Ectodermal cell (in vitro differentiated cells): ENCODE results near the gene CLCN5.
"Not testable (repeated sequence)": the region's sequence is repeated elsewhere in the genome, so short reads cannot be mapped to it uniquely, and the experiment has no call there.

ENCODE experiments used
- H3K27ac ChIP-seq: 2 replicates; pipeline ENCODE4 v1.7.0; 2013; ENCODE audit warnings: mild to moderate bottlenecking, low read depth, low read length; ENCODE audit not compliant: insufficient read depth, poor library complexity, severe bottlenecking
- H3K27me3 ChIP-seq: 2 replicates; pipeline ENCODE4 v1.7.0; 2013; ENCODE audit warnings: mild to moderate bottlenecking, low read length; ENCODE audit not compliant: insufficient read depth, control insufficient read depth, poor library complexity, severe bottlenecking
- H3K36me3 ChIP-seq: one replicate; pipeline ENCODE4 v1.7.0; 2013; ENCODE audit warnings: low read length; ENCODE audit not compliant: control insufficient read depth, insufficient read depth
- H3K4me1 ChIP-seq: one replicate; pipeline ENCODE4 v1.7.0; 2013; ENCODE audit warnings: low read length; ENCODE audit not compliant: control insufficient read depth, insufficient read depth
- H3K4me3 ChIP-seq: 2 replicates; pipeline ENCODE4 v1.7.0; 2013; ENCODE audit warnings: low read depth, low read length, control low read depth; ENCODE audit not compliant: insufficient read depth
- H3K9me3 ChIP-seq: 2 replicates; pipeline ENCODE4 v1.7.0; 2013; ENCODE audit warnings: mild to moderate bottlenecking, low read length, moderate library complexity; ENCODE audit not compliant: control insufficient read depth
- WGBS, 2 experiments: methylation state at CpG; one replicate each; pipeline ENCODE4 v1.1.7; 2013; ENCODE audit warnings: missing lambda C conversion rate in 2 of 2; 5-methylcytosine and 5-hydroxymethylcytosine counted together

Gene CLCN5

DNA sequence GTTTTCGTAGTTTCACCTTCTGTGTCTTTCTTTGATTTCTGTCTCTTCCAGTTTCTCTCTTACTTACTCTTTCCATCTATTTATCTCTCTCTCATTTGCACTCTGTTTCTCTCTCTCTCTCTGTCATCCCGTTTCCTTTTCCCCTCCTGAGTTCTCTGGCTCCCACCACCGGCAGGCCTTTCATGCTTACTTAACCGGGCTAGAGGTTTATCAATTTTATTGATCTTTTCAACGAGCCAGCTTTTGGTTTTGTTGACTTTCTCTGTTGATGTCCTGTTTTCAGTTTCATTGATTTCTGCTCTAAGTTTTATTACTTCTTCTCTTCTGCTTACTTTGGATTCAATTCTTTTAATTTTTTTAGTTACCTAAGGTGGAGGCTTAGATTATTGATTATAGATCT lies 103.2 kb downstream of the CLCN5 start:
- not testable (repeated sequence) for H3K9me3 ChIP-seq, H3K4me3 ChIP-seq, H3K27me3 ChIP-seq, H3K27ac ChIP-seq, H3K36me3 ChIP-seq, H3K4me1 ChIP-seq
- WGBS, 2 experiments = 56 to 73% methylated on average over 3 to 4 of the region's 5 CpGs

DNA sequence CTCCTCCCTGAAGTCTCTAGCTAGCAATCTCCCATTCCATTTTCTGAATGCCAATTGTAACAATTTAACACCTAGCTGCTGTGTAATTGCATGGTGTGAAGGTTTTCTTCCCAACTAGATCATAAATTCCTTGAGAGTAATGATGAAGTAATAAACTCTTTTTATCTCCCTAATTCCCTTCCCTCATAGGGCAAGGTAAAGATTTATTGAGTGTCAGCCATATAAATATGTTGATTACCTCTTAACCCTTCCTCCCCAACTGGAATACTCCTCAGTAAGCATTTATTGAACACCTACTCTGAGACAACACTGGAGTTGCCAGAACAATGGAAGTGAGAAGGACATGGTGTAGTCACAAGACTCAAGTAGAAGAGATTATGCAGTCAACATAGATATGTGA lies 112.7 kb downstream of the CLCN5 start:
- no peaks in the 10 kb centered on the region for H3K9me3 ChIP-seq
- no peaks in the 10 kb centered on the region for H3K36me3 ChIP-seq
- H3K4me1 ChIP-seq = no peaks in the 10 kb centered on the region

DNA sequence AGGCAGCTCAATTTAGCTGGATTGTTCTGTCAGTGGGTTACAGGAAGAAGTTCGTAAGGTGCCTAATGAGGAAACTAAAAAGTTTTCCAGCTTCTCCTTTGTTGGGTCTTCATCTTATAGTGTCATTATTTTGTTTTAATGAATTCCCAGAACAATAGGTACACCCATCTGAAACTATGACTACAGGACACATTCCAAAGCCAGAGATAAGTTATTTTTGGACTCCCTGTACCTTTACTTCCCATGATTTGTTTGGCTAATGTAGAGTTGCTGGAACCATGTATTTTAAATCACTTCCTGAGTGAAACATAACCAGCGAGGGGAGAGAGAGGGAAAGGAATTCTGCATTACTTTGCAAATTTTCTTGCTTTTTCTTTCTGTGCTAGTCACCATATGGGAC lies 114.0 kb downstream of the CLCN5 start:
- 90 to 91% methylated on average over 2 of the region's 2 CpGs for WGBS, 2 experiments
- Histone ChIP-seq H3K9me3 (no peaks in the 10 kb centered on the region), H3K27ac (no peak overlapping the region), H3K4me1 (no peaks in the 10 kb centered on the region), H3K4me3 (no peak overlapping the region), H3K27me3 (no peaks in the 10 kb centered on the region), H3K36me3 (no peaks in the 10 kb centered on the region)

More for the DNA sequence above, 112.7 kb downstream of the CLCN5 start:
- H3K27ac ChIP-seq = no peak overlapping the region
- H3K27me3 ChIP-seq = no peaks in the 10 kb centered on the region
- no peak overlapping the region for H3K4me3 ChIP-seq

DNA sequence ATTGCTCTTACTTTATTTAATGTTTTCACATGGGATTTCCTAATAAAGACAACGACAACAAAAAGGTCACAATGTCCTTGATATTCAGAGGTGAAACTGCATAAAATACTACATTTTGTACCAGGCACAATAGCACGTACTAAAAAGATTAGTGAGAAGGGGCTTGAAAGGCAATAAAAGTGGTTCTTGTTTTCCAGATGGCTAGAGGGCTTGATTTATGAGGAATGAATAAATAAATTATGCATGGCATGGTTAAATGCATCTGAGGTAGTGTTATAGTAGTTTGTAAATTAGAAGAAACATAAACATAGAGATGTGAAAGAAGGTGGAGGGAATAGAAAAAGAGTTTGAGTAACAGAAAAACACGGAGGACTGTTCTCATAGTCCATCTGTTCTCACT lies 123.4 kb downstream of the CLCN5 start:
- 96 to 97% methylated on average over 2 to 3 of the region's 3 CpGs for WGBS, 2 experiments

DNA sequence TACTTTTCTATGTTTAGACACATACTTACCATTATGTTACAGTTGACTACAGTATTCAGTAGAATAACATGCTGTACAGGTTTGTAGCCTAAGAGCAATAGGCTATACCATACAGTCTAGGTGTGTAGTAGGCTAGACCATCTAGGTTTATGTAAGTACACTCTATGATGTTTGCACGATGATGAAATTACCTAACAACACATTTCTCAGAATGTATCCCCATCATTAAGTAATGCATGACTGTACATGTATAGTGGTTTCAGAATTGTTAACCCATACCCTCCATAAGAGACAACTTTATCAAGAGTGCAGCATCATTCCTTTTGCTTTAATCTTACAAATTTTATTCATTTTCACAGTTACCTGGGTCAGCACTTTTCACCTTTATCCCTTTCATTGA lies 126.8 kb downstream of the CLCN5 start:
- Histone ChIP-seq H3K9me3 (no peaks in the 10 kb centered on the region), H3K4me1 (no peaks in the 10 kb centered on the region), H3K27ac (no peak overlapping the region), H3K36me3 (no peaks in the 10 kb centered on the region), H3K4me3 (no peak overlapping the region), H3K27me3 (no peaks in the 10 kb centered on the region)
- 100% methylated on average over 1 of the region's 1 CpG; no CpG with 5 or more reads in 1 of the 2 experiments for WGBS, 2 experiments

More for the DNA sequence above, 123.4 kb downstream of the CLCN5 start:
- Histone ChIP-seq H3K4me3 (no peak overlapping the region), H3K36me3 (no peaks in the 10 kb centered on the region), H3K27me3 (no peaks in the 10 kb centered on the region), H3K4me1 (no peaks in the 10 kb centered on the region), H3K9me3 (no peaks in the 10 kb centered on the region), H3K27ac (no peak overlapping the region)

DNA sequence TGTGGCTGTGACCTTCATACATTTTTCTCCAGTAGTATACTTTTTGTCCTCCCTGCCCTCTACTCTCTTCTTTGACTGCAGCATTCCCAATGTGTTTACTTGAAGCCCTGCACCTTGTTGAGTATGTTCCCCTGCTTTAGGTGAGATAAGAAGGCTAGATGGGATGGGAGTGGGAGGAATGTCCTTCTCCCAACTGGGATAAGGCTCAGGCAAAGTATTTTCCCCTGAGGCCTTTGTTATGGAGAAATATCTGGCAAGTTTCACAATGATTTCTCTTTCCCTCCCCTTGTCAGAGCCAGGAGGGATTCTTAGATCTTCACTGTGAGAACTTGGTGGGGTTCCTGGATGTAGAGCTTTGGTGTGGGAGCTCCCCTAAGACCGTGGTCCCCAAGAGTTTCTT lies 131.8 kb downstream of the CLCN5 start:
- WGBS, 2 experiments = 45 to 75% methylated on average over 1 of the region's 1 CpG

DNA sequence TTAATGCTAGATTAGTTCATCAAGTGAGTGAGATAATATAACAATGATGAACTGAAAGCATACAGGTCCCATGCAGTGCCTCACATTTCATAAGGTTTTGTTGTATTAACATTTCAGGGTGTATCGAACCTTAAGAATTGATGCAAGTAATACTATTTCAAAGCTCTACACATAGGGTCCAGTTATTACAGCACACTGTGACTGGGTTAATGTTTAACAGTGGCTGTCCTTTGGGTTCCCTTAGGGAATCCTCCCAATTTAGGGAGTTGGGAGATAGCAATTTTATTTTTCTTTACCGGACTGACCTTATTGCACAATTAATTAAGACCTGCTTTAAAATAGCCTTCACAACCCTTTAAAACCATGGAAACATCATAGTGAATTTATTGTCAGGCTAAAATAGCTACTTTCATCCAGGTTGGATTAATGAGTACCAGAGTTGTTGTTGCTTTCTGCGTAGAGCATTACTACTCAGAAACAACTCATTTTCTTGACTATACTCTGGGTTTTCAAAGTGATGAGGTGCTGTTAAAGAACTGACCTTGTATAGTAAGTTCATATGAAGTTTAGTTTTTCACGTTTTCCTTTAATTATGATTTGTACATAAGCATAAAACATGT lies 144.0 kb downstream of the CLCN5 start:
- Histone ChIP-seq H3K27ac (no peak overlapping the region), H3K4me1 (no peaks in the 10 kb centered on the region), H3K36me3 (no peaks in the 10 kb centered on the region), H3K27me3 (no peaks in the 10 kb centered on the region), H3K4me3 (no peak overlapping the region), H3K9me3 (no peaks in the 10 kb centered on the region)
- no CpG with 5 or more reads among the region's 4 CpGs for WGBS, 2 experiments

More for the DNA sequence above, 131.8 kb downstream of the CLCN5 start:
- H3K4me3 ChIP-seq = no peak overlapping the region
- H3K4me1 ChIP-seq = no peaks in the 10 kb centered on the region
- H3K27ac ChIP-seq = no peak overlapping the region
- no peaks in the 10 kb centered on the region for H3K36me3 ChIP-seq
- no peaks in the 10 kb centered on the region for H3K27me3 ChIP-seq
- H3K9me3 ChIP-seq = no peaks in the 10 kb centered on the region

DNA sequence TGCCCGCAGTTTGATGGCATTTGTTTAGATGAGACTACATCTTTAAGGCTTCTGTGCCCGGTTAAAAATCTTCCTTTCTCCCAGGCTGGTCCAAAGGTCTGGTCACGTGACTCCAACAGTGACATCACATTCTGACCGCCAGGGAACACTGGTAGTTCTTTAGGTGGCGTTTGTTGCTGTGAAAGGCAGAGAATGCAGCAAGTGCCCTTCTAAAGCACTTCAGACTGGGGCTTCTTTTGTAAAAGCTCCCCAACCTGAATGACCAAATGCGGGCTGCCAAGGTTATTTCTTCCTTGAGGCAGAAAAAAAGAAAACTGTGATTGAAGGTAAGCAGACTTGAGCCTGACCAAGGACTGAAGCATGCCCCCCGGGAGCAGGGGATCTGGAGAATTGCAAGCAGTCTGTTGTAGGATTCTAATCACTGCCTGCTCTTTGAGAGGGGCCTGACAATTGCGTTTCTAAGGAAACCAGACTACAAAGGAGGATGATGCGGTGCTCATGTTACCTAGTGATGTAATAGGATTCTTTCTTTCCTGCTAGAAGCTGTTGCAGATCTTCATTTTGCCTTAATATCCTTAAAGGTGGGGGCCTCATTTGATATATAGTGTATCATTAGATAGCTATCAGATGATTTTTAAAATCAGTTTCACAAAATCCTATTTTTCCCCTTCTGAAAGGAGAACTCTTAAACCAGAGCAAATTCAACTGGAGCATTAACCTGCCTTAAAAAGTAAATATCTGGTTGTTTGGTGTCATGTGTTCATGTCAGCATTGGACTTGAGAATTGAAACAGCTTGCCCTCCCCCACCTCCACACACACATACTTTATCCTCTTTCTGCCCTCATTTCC lies 145.3 kb downstream of the CLCN5 start:
- Histone ChIP-seq H3K27ac (peak overlapping the region; percentile 96), H3K27me3 (no peaks in the 10 kb centered on the region), H3K4me3 (peak overlapping the region; percentile 20), H3K36me3 (no peaks in the 10 kb centered on the region), H3K4me1 (no peaks in the 10 kb centered on the region), H3K9me3 (no peaks in the 10 kb centered on the region)
- WGBS, 2 experiments = 2 to 4% methylated on average over 6 to 9 of the region's 9 CpGs

DNA sequence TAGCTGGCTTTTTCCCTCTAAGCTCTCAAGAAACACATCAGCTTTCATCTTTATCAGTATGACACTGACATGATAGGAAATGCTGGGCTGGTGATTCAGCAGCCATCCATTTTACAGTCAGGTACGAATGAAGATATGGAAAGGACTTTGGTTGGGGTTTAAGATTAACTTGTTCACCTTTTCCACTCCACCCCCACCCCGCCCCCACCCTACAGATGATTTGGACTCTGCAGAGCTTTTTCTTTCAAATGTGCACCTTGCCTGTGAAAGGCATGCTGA lies 145.8 kb downstream of the CLCN5 start:
- no peaks in the 10 kb centered on the region for H3K36me3 ChIP-seq
- no peaks in the 10 kb centered on the region for H3K4me1 ChIP-seq
- no peaks in the 10 kb centered on the region for H3K27me3 ChIP-seq
- H3K4me3 ChIP-seq = no peak overlapping the region
- WGBS, 2 experiments = 57% methylated on average over 1 of the region's 2 CpGs; no CpG with 5 or more reads in 1 of the 2 experiments
- H3K9me3 ChIP-seq = no peaks in the 10 kb centered on the region
- H3K27ac ChIP-seq = peak overlapping the region; percentile 96

DNA sequence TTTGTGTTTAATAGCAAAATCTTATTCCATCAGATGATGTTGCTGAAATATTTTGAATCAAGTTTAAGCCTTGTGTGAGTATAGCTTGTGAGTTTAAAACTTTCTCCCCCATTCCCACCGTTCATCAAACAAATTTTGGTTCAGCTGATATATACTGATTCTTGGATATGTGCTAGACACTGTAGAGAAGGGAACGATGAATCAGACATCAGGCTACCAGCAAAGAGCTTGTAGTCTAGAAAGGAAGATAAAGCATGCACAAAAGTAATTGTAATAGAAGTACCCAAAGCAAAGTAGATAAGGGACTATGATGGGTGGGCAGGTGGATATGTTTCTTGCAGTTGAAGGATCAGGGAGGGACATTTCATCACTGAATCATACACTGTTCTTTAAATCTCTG lies 146.5 kb downstream of the CLCN5 start:
- no peak overlapping the region for H3K4me3 ChIP-seq
- no peaks in the 10 kb centered on the region for H3K27me3 ChIP-seq
- WGBS, 2 experiments = 91 to 100% methylated on average over 1 of the region's 2 CpGs
- no peaks in the 10 kb centered on the region for H3K4me1 ChIP-seq
- H3K27ac ChIP-seq = no peak overlapping the region
- no peaks in the 10 kb centered on the region for H3K36me3 ChIP-seq
- H3K9me3 ChIP-seq = no peaks in the 10 kb centered on the region
